K562 (cell line): ENCODE data around the gene ALKBH3. TPM values are rescaled to one million over a fixed set of nuclear protein-coding genes. Genes with fewer than 3 reads are reported as not detected.

Experiments
- CBFA2T2 ChIP-seq: fragments of 450-650 bp; conservative IDR thresholded peaks from 2 replicates; pipeline ENCODE4 v1.6.1; 2017; ENCODE audit warnings: mild to moderate bottlenecking
- MTA2 ChIP-seq: fragments of 450-650 bp; IDR thresholded peaks from 2 replicates; pipeline ENCODE4 v1.6.1; 2016; ENCODE audit warnings: low read depth
- NFE2L1 ChIP-seq: fragments of 450-650 bp; IDR thresholded peaks from 2 replicates; pipeline ENCODE4 v1.6.1; 2016; ENCODE audit warnings: missing genetic modification characterization, low read depth, mild to moderate bottlenecking, missing compliant biosample characterization, moderate library complexity, borderline replicate concordance
- RAD21 ChIP-seq, 2 experiments: fragments of 250-450 bp in 1 of 2; fragments of 450-650 bp in 1 of 2; sonication (Bioruptor Pico) in 1 of 2; formaldehyde crosslinking in 1 of 2; IDR thresholded peaks in 1 of 2; conservative IDR thresholded peaks in 1 of 2; 2 replicates each; pipeline versions ENCODE4 v1.4.0 to v1.8.0; 2020 to 2022; ENCODE audit warnings: mild to moderate bottlenecking in 2 of 2, moderate library complexity in 1 of 2
- RNF2 ChIP-seq: sonication (generic); IDR thresholded peaks from 2 replicates; pipeline ENCODE4 v1.6.1; 2016
- STAT5B ChIP-seq: fragments of 250-450 bp; sonication (Bioruptor Pico); IDR thresholded peaks from 2 replicates; pipeline ENCODE4 v1.8.0; 2021; ENCODE audit warnings: mild to moderate bottlenecking, inconsistent platforms
- TBL1XR1 ChIP-seq, 2 experiments: IDR thresholded peaks; 2 replicates each; pipeline ENCODE4 v1.6.1; 2012; ENCODE audit warnings: improper control_type of control experiment in 2 of 2, low read length in 2 of 2, mild to moderate bottlenecking in 1 of 2
- TCF7L2 ChIP-seq: fragments of 150-350 bp; IDR thresholded peaks from 2 replicates; pipeline ENCODE4 v1.6.1; 2016; ENCODE audit warnings: low read depth, mild to moderate bottlenecking, low read length, moderate library complexity
- ZNF316 ChIP-seq: fragments of 450-650 bp; IDR thresholded peaks from 2 replicates; pipeline ENCODE4 v1.6.1; 2016
- ZNF668 ChIP-seq: fragments of 250-450 bp; sonication (Bioruptor Pico); IDR thresholded peaks from 2 replicates; pipeline ENCODE4 v1.8.0; 2022; ENCODE audit warnings: mild to moderate bottlenecking, inconsistent platforms
- polyA plus RNA-seq, 8 experiments: library from polyadenylated mRNA; depleted of rRNA in 4 of 8; stranded (reverse) in 5 of 8; unstranded in 3 of 8; fragments of >200 nt; fragmentation: Nextera tagmentation in 2 of 8; fragmentation: Illumina TruSeq in 1 of 8; extraction: Ambion mirVana in 2 of 8; extraction: Trizol in 1 of 8; gene quantifications; 2 replicates each; pipeline versions ENCODE4 v1.2.1 to v1.2.3, GENCODE V29; 2011 to 2014; ENCODE audit warnings: inconsistent platforms in 1 of 8, missing spikeins in 1 of 8
- total RNA-seq, 7 experiments: library from RNA; depleted of rRNA in 6 of 7; stranded (reverse); fragments of >200 nt in 6 of 7; fragmentation: Illumina TruSeq in 2 of 7; extraction: Trizol in 2 of 7; gene quantifications; 2 replicates each; pipeline versions ENCODE4 v1.2.1 to v1.2.3, GENCODE V29; 2011 to 2021; ENCODE audit warnings: low replicate concordance in 1 of 7
- TF ChIP-seq, protein P1 (sequence below): sonication (generic); formaldehyde crosslinking; IDR thresholded peaks from 2 replicates; pipeline ENCODE4 v1.8.1; 2023; ENCODE audit warnings: mild to moderate bottlenecking, missing genetic modification reagents
- TF ChIP-seq, protein P2 (sequence below): fragments of 150-350 bp; IDR thresholded peaks from 2 replicates; pipeline ENCODE4 v1.6.1; 2014; ENCODE audit warnings: low read depth, mild to moderate bottlenecking, low read length, borderline replicate concordance

The ALKBH3 gene
- total and polyA plus RNA-seq, 9 of the 15 experiments (the other 6 are each of a cell fraction or from before 2014, with no cell fraction given) = 16.0 to 49.9 (median 36.5) TPM

GRCh38 chr11:43868852-43869567 lies 11.6 kb upstream of the ALKBH3 start (continued):
- TF ChIP-seq, protein P1, sequence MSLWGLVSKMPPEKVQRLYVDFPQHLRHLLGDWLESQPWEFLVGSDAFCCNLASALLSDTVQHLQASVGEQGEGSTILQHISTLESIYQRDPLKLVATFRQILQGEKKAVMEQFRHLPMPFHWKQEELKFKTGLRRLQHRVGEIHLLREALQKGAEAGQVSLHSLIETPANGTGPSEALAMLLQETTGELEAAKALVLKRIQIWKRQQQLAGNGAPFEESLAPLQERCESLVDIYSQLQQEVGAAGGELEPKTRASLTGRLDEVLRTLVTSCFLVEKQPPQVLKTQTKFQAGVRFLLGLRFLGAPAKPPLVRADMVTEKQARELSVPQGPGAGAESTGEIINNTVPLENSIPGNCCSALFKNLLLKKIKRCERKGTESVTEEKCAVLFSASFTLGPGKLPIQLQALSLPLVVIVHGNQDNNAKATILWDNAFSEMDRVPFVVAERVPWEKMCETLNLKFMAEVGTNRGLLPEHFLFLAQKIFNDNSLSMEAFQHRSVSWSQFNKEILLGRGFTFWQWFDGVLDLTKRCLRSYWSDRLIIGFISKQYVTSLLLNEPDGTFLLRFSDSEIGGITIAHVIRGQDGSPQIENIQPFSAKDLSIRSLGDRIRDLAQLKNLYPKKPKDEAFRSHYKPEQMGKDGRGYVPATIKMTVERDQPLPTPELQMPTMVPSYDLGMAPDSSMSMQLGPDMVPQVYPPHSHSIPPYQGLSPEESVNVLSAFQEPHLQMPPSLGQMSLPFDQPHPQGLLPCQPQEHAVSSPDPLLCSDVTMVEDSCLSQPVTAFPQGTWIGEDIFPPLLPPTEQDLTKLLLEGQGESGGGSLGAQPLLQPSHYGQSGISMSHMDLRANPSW (CRISPR knock-in tag) = no peak
- TF ChIP-seq TCF7L2 (no peak), STAT5B (CRISPR knock-in tag) (no peak), CBFA2T2 (peak; percentile 93), TBL1XR1 (IDR thresholded peaks at IDR 0.05; ENCODE audit: low read length in 2 of 2) (peak in 1 of 2 experiments; percentile 81; a peak in 2 of 4 replicates), RAD21 (CRISPR knock-in tag; conservative IDR thresholded peaks at IDR 0.05 in 1 of 2, IDR thresholded peaks at IDR 0.05 in 1 of 2) (peak in 1 of 2 experiments; percentile 11; a peak in 1 of 4 replicates), ZNF316 (peak; percentile 34), MTA2 (peak; percentile 82), ZNF668 (CRISPR knock-in tag) (no peak), RNF2 (peak; percentile 88), NFE2L1 (tag) (no peak)
- TF ChIP-seq, protein P2, sequence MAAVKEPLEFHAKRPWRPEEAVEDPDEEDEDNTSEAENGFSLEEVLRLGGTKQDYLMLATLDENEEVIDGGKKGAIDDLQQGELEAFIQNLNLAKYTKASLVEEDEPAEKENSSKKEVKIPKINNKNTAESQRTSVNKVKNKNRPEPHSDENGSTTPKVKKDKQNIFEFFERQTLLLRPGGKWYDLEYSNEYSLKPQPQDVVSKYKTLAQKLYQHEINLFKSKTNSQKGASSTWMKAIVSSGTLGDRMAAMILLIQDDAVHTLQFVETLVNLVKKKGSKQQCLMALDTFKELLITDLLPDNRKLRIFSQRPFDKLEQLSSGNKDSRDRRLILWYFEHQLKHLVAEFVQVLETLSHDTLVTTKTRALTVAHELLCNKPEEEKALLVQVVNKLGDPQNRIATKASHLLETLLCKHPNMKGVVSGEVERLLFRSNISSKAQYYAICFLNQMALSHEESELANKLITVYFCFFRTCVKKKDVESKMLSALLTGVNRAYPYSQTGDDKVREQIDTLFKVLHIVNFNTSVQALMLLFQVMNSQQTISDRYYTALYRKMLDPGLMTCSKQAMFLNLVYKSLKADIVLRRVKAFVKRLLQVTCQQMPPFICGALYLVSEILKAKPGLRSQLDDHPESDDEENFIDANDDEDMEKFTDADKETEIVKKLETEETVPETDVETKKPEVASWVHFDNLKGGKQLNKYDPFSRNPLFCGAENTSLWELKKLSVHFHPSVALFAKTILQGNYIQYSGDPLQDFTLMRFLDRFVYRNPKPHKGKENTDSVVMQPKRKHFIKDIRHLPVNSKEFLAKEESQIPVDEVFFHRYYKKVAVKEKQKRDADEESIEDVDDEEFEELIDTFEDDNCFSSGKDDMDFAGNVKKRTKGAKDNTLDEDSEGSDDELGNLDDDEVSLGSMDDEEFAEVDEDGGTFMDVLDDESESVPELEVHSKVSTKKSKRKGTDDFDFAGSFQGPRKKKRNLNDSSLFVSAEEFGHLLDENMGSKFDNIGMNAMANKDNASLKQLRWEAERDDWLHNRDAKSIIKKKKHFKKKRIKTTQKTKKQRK = no peak
